K562 (cell line): ENCODE data around the gene RERE. TPM values are rescaled to one million over a fixed set of nuclear protein-coding genes. Genes with fewer than 3 reads are reported as not detected.

ENCODE experiments used
- ATAC-seq: fragments of 200-7000 bp; cut with Tn5 transposase; 3 replicates; pipeline ENCODE4 v1.9.1; 2020; ENCODE audit warnings: moderate library complexity
- BruUV-seq: library from RNA; stranded (reverse); fragments of 400-500 nt; replicated peaks from 2 replicates; lab custom pipeline; 2021; lab: Mats Ljungman, UMichigan
- CTCF ChIA-PET: fragments of 300-600 bp; formaldehyde crosslinking; extraction: SDS; loops from one replicate; lab custom pipeline; 2021; ENCODE audit warnings: low intra/inter-chr PET ratio; lab: Yijun Ruan, JAX
- POLR2A ChIA-PET: fragments of 300-600, 350-650 bp; sonication (Branson Sonifier 250); formaldehyde crosslinking; extraction: SDS; loops from one replicate; lab custom pipeline; 2021; ENCODE audit warnings: antibody characterized with exemption, inconsistent platforms; lab: Yijun Ruan, JAX
- DNase-seq, 4 experiments: peaks; one replicate each; pipeline versions ENCODE4 v3.0.0 to v3.0.0-alpha.2; 2011 to 2018; ENCODE audit warnings: low spot score in 3 of 4, mixed read lengths in 3 of 4; ENCODE audit errors: extremely low read depth in 1 of 4
- FAIRE-seq: peaks from 2 replicates; lab custom pipeline; 2011; peaks lifted over from hg19 to GRCh38; lab: Jason Lieb, UNC
- H2AFZ ChIP-seq: 2 replicates; pipeline ENCODE4 v1.6.0; 2011; ENCODE audit warnings: low read depth, low read length, control low read depth, inconsistent platforms
- H3K27ac ChIP-seq: fragments of 200-600 bp; 3 replicates; pipeline ENCODE4 v1.8.0; 2011; ENCODE audit warnings: low read depth, mild to moderate bottlenecking, control low read depth, inconsistent platforms, low read length, moderate library complexity, mixed read lengths; ENCODE audit errors: extremely low read depth
- H3K27me3 ChIP-seq, 2 experiments: fragments of 300-600 bp in 1 of 2; 2 replicates in 1 of 2; 3 replicates in 1 of 2; pipeline versions ENCODE4 v1.6.0 to v1.8.0; 2011; ENCODE audit warnings: inconsistent platforms in 2 of 2, low read length in 2 of 2, mild to moderate bottlenecking in 1 of 2, mixed read lengths in 1 of 2, moderate library complexity in 1 of 2; ENCODE audit not compliant: control insufficient read depth in 2 of 2, insufficient read depth in 2 of 2
- H3K36me3 ChIP-seq: fragments of 300-600 bp; 3 replicates; pipeline ENCODE4 v1.8.0; 2011; ENCODE audit warnings: mild to moderate bottlenecking, low read length, inconsistent platforms; ENCODE audit not compliant: control insufficient read depth, insufficient read depth
- H3K4me1 ChIP-seq, 2 experiments: fragments of 200-600 bp in 1 of 2; replicated peaks in 1 of 2; 2 replicates in 1 of 2; 3 replicates in 1 of 2; pipeline versions ENCODE4 v1.5.1 to v1.8.0; 2011; ENCODE audit warnings: inconsistent platforms in 2 of 2, low read length in 2 of 2, mild to moderate bottlenecking in 1 of 2, mixed read lengths in 1 of 2, moderate library complexity in 1 of 2; ENCODE audit not compliant: control insufficient read depth in 2 of 2, insufficient read depth in 2 of 2
- H3K4me2 ChIP-seq: 2 replicates; pipeline ENCODE4 v1.6.1; 2011; ENCODE audit warnings: low read length, control low read depth, inconsistent platforms, mixed read lengths; ENCODE audit not compliant: insufficient read depth
- H3K4me3 ChIP-seq: fragments of 200-600 bp; sonication (generic), shearing (Covaris generic); 2 replicates; pipeline ENCODE4 v1.5.1; 2016; ENCODE audit warnings: control low read depth, inconsistent platforms
- H3K79me2 ChIP-seq: fragments of 200-600 bp; 3 replicates; pipeline ENCODE4 v1.8.0; 2011; ENCODE audit warnings: low read length, inconsistent platforms; ENCODE audit not compliant: control insufficient read depth, insufficient read depth
- H3K9ac ChIP-seq, 2 experiments: 2 replicates each; pipeline versions ENCODE4 v1.6.0 to v1.6.1; 2011; ENCODE audit warnings: low read depth in 2 of 2, low read length in 2 of 2, control low read depth in 1 of 2, inconsistent platforms in 1 of 2, mild to moderate bottlenecking in 1 of 2, mixed read lengths in 1 of 2; ENCODE audit not compliant: insufficient read depth in 1 of 2
- H3K9me1 ChIP-seq: one replicate; pipeline ENCODE4 v1.6.0; 2011; ENCODE audit warnings: inconsistent platforms, mild to moderate bottlenecking, low read length, moderate library complexity; ENCODE audit not compliant: control insufficient read depth, insufficient read depth
- H3K9me3 ChIP-seq: replicated peaks from 2 replicates; pipeline ENCODE4 v1.5.1; 2011; ENCODE audit warnings: low read depth, low read length, inconsistent platforms; ENCODE audit not compliant: control insufficient read depth, insufficient read depth
- H4K20me1 ChIP-seq: replicated peaks from 2 replicates; pipeline ENCODE4 v1.6.1; 2011; ENCODE audit warnings: low read length, inconsistent platforms, mixed read lengths; ENCODE audit not compliant: control insufficient read depth, insufficient read depth
- CBFA2T3 ChIP-seq: fragments of 450-650 bp; IDR thresholded peaks from 2 replicates; pipeline ENCODE4 v1.6.1; 2017
- FOXK1 ChIP-seq: sonication (generic); formaldehyde crosslinking; IDR thresholded peaks from 2 replicates; pipeline ENCODE4 v1.8.0; 2022; ENCODE audit warnings: missing genetic modification reagents, mild to moderate bottlenecking, borderline replicate concordance
- NFIC ChIP-seq: fragments of 450-650 bp; IDR thresholded peaks from 2 replicates; pipeline ENCODE4 v1.6.1; 2017; ENCODE audit warnings: mild to moderate bottlenecking, inconsistent platforms
- RBM15 ChIP-seq: fragments of 200-400 bp; formaldehyde crosslinking; IDR thresholded peaks from 2 replicates; pipeline ENCODE4 v1.6.1; 2018; ENCODE audit warnings: mild to moderate bottlenecking, low read length, moderate library complexity; ENCODE audit not compliant: insufficient read depth
- SETDB1 ChIP-seq: IDR thresholded peaks from one replicate; pipeline ENCODE4 v1.6.1; 2012; ENCODE audit warnings: low read length, control low read depth, inconsistent platforms
- TCF3 ChIP-seq: sonication (generic); formaldehyde crosslinking; IDR thresholded peaks from 2 replicates; pipeline ENCODE4 v1.4.0; 2020; ENCODE audit warnings: mild to moderate bottlenecking, missing genetic modification reagents
- ZNF24 ChIP-seq: fragments of 450-650 bp; IDR thresholded peaks from 2 replicates; pipeline ENCODE4 v1.6.1; 2016
- WGBS: fragments of 100-300 bp; shearing (Covaris generic); methylation state at CpG from one replicate; pipeline ENCODE4 v1.1.6; 2016; ENCODE audit warnings: low coverage, mixed read lengths; ENCODE audit not compliant: insufficient coverage; ENCODE audit errors: missing lambda C conversion rate; 5-methylcytosine and 5-hydroxymethylcytosine counted together
- in situ Hi-C: fragments of 300-500 bp; cut with MboI; formaldehyde crosslinking; loops from 4 replicates; pipeline ENCODE4 v1.15.0; 2018; ENCODE audit warnings: inconsistent platforms, mixed read lengths
- intact Hi-C: fragments of 100-400 bp; cut with micrococcal nuclease; formaldehyde crosslinking; loops from 2 replicates; pipeline ENCODE4 v1.14.2; 2022
- polyA plus RNA-seq, 8 experiments: library from polyadenylated mRNA; depleted of rRNA in 4 of 8; stranded (reverse) in 5 of 8; unstranded in 3 of 8; fragments of >200 nt; fragmentation: Nextera tagmentation in 2 of 8; fragmentation: Illumina TruSeq in 1 of 8; extraction: Ambion mirVana in 2 of 8; extraction: Trizol in 1 of 8; gene quantifications; 2 replicates each; pipeline versions ENCODE4 v1.2.1 to v1.2.3, GENCODE V29; 2011 to 2014; ENCODE audit warnings: inconsistent platforms in 1 of 8, missing spikeins in 1 of 8
- total RNA-seq, 7 experiments: library from RNA; depleted of rRNA in 6 of 7; stranded (reverse); fragments of >200 nt in 6 of 7; fragmentation: Illumina TruSeq in 2 of 7; extraction: Trizol in 2 of 7; gene quantifications; 2 replicates each; pipeline versions ENCODE4 v1.2.1 to v1.2.3, GENCODE V29; 2011 to 2021; ENCODE audit warnings: low replicate concordance in 1 of 7

Gene RERE
- total and polyA plus RNA-seq, 9 of the 15 experiments (the other 6 are each of a cell fraction or from before 2014, with no cell fraction given) = 3.0 to 51.5 (median 13.4) TPM

DNA sequence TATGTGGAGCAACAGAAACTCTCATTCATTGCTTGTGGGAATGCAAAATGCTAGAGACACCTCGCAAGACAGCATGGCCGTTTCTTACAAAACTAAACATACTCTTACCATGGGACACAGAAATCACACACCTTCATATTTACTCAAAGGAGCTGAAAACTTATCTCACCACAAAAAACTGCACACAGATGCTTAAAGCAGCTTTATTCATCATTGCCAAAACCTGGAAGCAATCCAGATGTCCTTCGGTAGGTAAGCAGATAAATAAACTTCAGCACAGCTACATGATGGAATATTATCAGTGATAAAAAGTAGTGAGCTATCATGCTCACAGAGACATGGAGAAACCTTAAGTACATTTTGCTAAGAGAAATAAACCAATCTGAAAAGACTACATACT, 124.3 kb downstream of the RERE start:
- H3K4me3 ChIP-seq = no peak overlapping the region
- no peak overlapping the region for H3K27ac ChIP-seq
- no peaks in the 10 kb centered on the region for H3K9me3 ChIP-seq
- H3K4me2 ChIP-seq = no peak overlapping the region
- no peaks in the 10 kb centered on the region for H3K9me1 ChIP-seq
- peaks cover 1 to 5% of the 10 kb centered on the region in 2 experiments; a peak in 2 of 5 replicates for H3K4me1 ChIP-seq
- BruUV-seq = no TSS peak
- no peak overlapping the region for H3K9ac ChIP-seq
- no peaks in the 10 kb centered on the region for H3K36me3 ChIP-seq
- ATAC-seq = no peak
- no peak for DNase-seq
- CTCF ChIA-PET = no interaction called here
- POLR2A ChIA-PET = interaction anchor here (0.9 to 2.7 kb wide), 2 partner anchors 10 to 12 kb away, joined by 3 to 8 read pairs; no protein-coding TSS in a partner anchor
- FAIRE-seq = no peak
- TF ChIP-seq RBM15 (no peak), NFIC (peak; percentile 32), CBFA2T3 (peak; percentile 50), TCF3 (0 out of 2 replicates have a peak, but pooled peaks have one; percentile 19)
- H3K27me3 ChIP-seq = no peaks in the 10 kb centered on the region
- no peak overlapping the region for H2AFZ ChIP-seq
- intact Hi-C loops = no loop called here
- 47% methylated on average over 3 of the region's 3 CpGs for WGBS
- in situ Hi-C loops = no loop called here
- peaks cover 61% of the 10 kb centered on the region for H3K79me2 ChIP-seq
- peaks cover 9% of the 10 kb centered on the region; the same call in 1 of the 2 replicates for H4K20me1 ChIP-seq

DNA sequence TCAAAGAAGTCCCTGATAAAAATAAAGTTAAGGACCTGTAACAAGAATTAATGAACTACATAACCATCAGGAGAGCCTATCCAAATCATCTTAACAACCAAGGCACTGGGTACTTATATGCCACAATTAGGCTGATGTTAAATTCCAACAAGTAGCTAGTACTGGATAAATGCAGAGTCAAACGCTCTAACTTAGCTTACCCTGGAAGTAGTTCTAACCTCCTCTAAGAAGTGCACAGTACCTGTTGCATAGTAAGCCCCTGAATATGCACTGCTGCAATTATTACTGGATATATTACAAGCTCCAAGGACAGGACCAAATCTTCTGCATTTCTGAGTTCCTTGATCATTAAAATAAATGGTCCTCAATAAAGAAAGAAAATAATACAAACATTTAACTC, 125.8 kb downstream of the RERE start:
- BruUV-seq = no TSS peak
- Histone ChIP-seq H4K20me1 (peaks cover 9% of the 10 kb centered on the region; the same call in 1 of the 2 replicates), H3K36me3 (no peaks in the 10 kb centered on the region; the same call in 2 of the 3 replicates), H3K4me1 (peaks cover 3 to 5% of the 10 kb centered on the region in 2 experiments; a peak in 2 of 5 replicates), H3K79me2 (peaks cover 63% of the 10 kb centered on the region), H3K9ac (no peak overlapping the region), H3K4me2 (no peak overlapping the region), H3K9me3 (no peaks in the 10 kb centered on the region), H3K4me3 (no peak overlapping the region), H3K27ac (no peak overlapping the region), H3K27me3 (no peaks in the 10 kb centered on the region), H3K9me1 (no peaks in the 10 kb centered on the region), H2AFZ (no peak overlapping the region)
- intact Hi-C loops = no loop called here
- CTCF ChIA-PET = no interaction called here
- POLR2A ChIA-PET = interaction anchor here (0.5 to 2.3 kb wide), 4 partner anchors 11 to 22 kb away, joined by 4 to 11 read pairs (median 4); no protein-coding TSS in a partner anchor
- in situ Hi-C loops = no loop called here
- DNase-seq (no peak), FAIRE-seq (no peak), ATAC-seq (no peak)
- WGBS = 63% methylated on average over 1 of the region's 1 CpG
- TF ChIP-seq SETDB1 = no peak
- no peak for TF ChIP-seq ZNF24
- TF ChIP-seq FOXK1 = no peak
